Aorta (tissue), 5 donors: ENCODE results near the gene LIMS2. TPM values are rescaled to one million over a fixed set of nuclear protein-coding genes. Genes with fewer than 3 reads are reported as not detected.

Experiments
- ATAC-seq: fragments of 200-7000 bp; cut with Tn5 transposase; one replicate; pipeline ENCODE4 v1.9.1; 2022; ENCODE audit warnings: moderate library complexity; ENCODE audit not compliant: low FRiP score
- DNase-seq, 2 donors: peaks; one replicate each; pipeline ENCODE4 v3.0.0-alpha.2; 2020
- H3K27ac ChIP-seq, 2 donors: one replicate each; pipeline ENCODE4 v1.5.1; 2013; ENCODE audit warnings: low read length in 2 of 2, mild to moderate bottlenecking in 2 of 2, moderate library complexity in 2 of 2, control low read depth in 1 of 2, inconsistent platforms in 1 of 2, low read depth in 1 of 2
- H3K27me3 ChIP-seq, 2 donors: one replicate each; pipeline ENCODE4 v1.6.1; 2013; ENCODE audit warnings: control low read depth in 1 of 2, low read length in 1 of 2, mild to moderate bottlenecking in 1 of 2, moderate library complexity in 1 of 2; ENCODE audit not compliant: insufficient read depth in 2 of 2, control insufficient read depth in 1 of 2
- H3K36me3 ChIP-seq, 2 donors: one replicate each; pipeline ENCODE4 v1.6.1; 2013; ENCODE audit warnings: control low read depth in 1 of 2, low read length in 1 of 2, mild to moderate bottlenecking in 1 of 2; ENCODE audit not compliant: insufficient read depth in 2 of 2, control insufficient read depth in 1 of 2
- H3K4me1 ChIP-seq, 2 donors: one replicate each; pipeline ENCODE4 v1.6.1; 2013; ENCODE audit warnings: low read length in 2 of 2, control low read depth in 1 of 2, mild to moderate bottlenecking in 1 of 2, moderate library complexity in 1 of 2; ENCODE audit not compliant: insufficient read depth in 2 of 2, control insufficient read depth in 1 of 2
- H3K4me3 ChIP-seq, 2 donors: one replicate each; pipeline ENCODE4 v1.5.1; 2013; ENCODE audit warnings: low read length in 2 of 2, control low read depth in 1 of 2, mild to moderate bottlenecking in 1 of 2
- H3K9me3 ChIP-seq: one replicate; pipeline ENCODE4 v1.6.1; 2013; ENCODE audit warnings: mild to moderate bottlenecking, low read length; ENCODE audit not compliant: control insufficient read depth
- WGBS, 2 donors: extraction: QIAGEN DNeasy Blood & Tissue Kit; methylation state at CpG; one replicate each; pipeline ENCODE4 v1.1.7; 2013; 5-methylcytosine and 5-hydroxymethylcytosine counted together
- intact Hi-C, 2 donors: fragments of 100-400 bp; cut with DNase I; formaldehyde crosslinking; loops; one replicate each; pipeline versions ENCODE4 v1.14.2 to v1.15.0; 2022
- polyA plus RNA-seq, 2 donors: library from polyadenylated mRNA; stranded (reverse); fragments of 200-250 nt; gene quantifications; one replicate each; pipeline ENCODE4 v1.2.3, GENCODE V29; 2013
- total RNA-seq, 2 donors: library from RNA; stranded (reverse); fragmentation: NEBNext Ultra II Directional; extraction: Animal tissue kit (Norgen Biotek cat#: 25700); gene quantifications; one replicate each; pipeline ENCODE4 v1.2.1, GENCODE V29; 2021
- donor health status: healthy with polysubstance abuse.
- donor health status: Bipolar disorder and iron deficiency.
- donor health status: DM: no; HTN: no; CAD: no.
- donor health status: DM: no; HTN: no; CAD: no.
- donor health status: DM: yes; HTN: yes; CAD: no.

The LIMS2 gene
- total and polyA plus RNA-seq, 4 donors = 188 to 2,193 (median 218) TPM

GRCh38 chr2:127649100-127649611 lies 26.2 kb downstream of the LIMS2 start:
- peak in 1 of 2 donors; percentile 52 for DNase-seq
- ATAC-seq = no peak
- intact Hi-C loops = loop anchor here in 1 of 2 donors (5.0 kb wide), 1 partner anchor 43 kb away; no protein-coding TSS in a partner anchor

DNA sequence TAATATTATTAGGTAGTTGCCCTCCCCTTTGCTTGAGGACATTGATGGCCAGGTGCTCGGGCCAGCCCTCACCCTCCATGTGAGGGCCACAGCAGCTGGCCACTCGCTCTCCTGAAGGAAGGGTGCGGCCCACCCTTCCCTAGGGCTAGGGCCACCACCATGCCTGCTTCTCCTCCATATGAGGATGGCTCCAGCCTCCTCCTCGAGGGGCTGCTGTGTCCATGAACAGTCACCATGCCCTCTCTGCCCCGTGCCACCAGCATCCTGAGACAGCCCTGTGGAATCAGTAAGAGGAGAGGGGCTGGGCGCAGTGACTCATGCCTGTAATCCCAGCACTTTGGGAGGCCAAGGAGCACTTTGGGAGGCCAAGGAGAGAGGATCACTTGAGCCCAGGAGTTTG lies 27.0 kb downstream of the LIMS2 start:
- H3K27ac ChIP-seq = peak overlapping the region in 1 of 2 donors; percentile 43
- intact Hi-C loops = loop anchor here in 1 of 2 donors (5.0 kb wide), 1 partner anchor 44 kb away; no protein-coding TSS in a partner anchor
- no peaks in the 10 kb centered on the region for H3K4me1 ChIP-seq
- WGBS, 2 donors = 87 to 90% methylated on average over 6 of the region's 6 CpGs
- H3K9me3 ChIP-seq = no peaks in the 10 kb centered on the region
- DNase-seq (peak in 1 of 2 donors; percentile 46), ATAC-seq (no peak)
- peaks cover 0 to 3% of the 10 kb centered on the region in 2 donors for H3K36me3 ChIP-seq
- no peak overlapping the region for H3K4me3 ChIP-seq
- no peaks in the 10 kb centered on the region for H3K27me3 ChIP-seq

More at GRCh38 chr2:127649100-127649611, 26.2 kb downstream of the LIMS2 start:
- no peaks in the 10 kb centered on the region for H3K9me3 ChIP-seq
- peaks cover 0 to 3% of the 10 kb centered on the region in 2 donors for H3K36me3 ChIP-seq
- no peaks in the 10 kb centered on the region for H3K4me1 ChIP-seq
- no peak overlapping the region for H3K27ac ChIP-seq
- no peak overlapping the region for H3K4me3 ChIP-seq
- 53 to 54% methylated on average over 12 of the region's 12 CpGs for WGBS, 2 donors
- H3K27me3 ChIP-seq = no peaks in the 10 kb centered on the region

DNA sequence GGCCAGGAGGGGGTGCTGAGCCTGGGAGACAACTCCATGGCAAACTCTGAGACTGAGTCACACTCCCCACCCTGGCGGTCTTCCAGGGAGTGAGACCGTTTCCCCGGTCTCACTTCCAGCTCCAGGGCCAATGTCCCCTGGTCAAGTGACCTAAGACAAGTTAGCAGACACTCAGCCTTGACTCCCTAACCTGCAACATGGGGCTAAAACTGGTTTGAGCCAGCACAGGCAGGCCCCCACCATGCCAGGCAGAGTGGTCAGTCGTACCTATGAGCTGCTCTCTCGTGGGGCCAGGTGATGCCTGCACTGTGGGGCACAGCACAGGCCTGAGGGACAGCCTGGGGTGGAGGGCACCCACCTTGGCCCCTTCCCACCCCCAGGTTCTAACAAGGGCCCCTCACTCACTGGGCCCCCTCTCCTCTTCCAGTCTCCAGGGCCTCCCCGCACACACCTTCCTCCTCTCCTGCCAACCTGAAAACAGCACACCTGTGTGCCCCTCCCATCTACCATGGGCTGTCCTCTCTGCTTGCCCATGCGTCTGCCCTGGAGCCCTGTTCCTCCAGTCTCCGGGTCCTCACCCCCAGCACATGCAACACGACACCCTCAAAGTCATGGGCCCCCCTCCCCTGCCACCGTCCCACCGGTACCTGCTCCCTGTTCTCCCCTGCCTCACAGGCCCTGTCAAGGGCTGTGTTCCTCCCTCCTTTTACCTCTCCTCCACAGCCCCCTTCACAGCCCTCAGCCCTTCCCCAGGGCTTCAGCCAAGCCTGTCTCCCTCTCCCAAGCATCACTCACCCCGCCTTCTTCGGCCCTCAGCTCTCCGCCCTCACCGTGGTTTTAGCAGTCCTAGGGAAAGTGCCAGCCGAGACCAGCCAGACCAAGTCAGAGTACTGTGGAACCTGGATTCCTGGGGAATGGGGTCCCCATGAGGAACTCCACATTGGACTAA lies 27.8 kb downstream of the LIMS2 start:
- ATAC-seq = peak; percentile 38
- H3K9me3 ChIP-seq = no peaks in the 10 kb centered on the region
- intact Hi-C loops = loop anchor here in 1 of 2 donors (5.0 kb wide), 1 partner anchor 45 kb away; no protein-coding TSS in a partner anchor
- 46 to 50% methylated on average over 16 of the region's 16 CpGs for WGBS, 2 donors
- no peak overlapping the region for H3K4me3 ChIP-seq
- peaks cover 0 to 3% of the 10 kb centered on the region in 2 donors for H3K36me3 ChIP-seq
- DNase-seq = peak; percentile 89 to 93
- peak overlapping the region in 1 of 2 donors; percentile 43 for H3K27ac ChIP-seq
- no peaks in the 10 kb centered on the region for H3K27me3 ChIP-seq
- no peaks in the 10 kb centered on the region for H3K4me1 ChIP-seq

- Histone ChIP-seq H3K4me3 (no peak overlapping the region), H3K27me3 (no peaks in the 10 kb centered on the region), H3K9me3 (no peaks in the 10 kb centered on the region), H3K4me1 (no peaks in the 10 kb centered on the region), H3K36me3 (peaks cover 0 to 3% of the 10 kb centered on the region in 2 donors), H3K27ac (peak overlapping the region in 1 of 2 donors; percentile 43)
- DNase-seq (peak in 1 of 2 donors; percentile 54), ATAC-seq (no peak)
- intact Hi-C loops = loop anchor here in 1 of 2 donors (5.0 kb wide), 1 partner anchor 46 kb away; no protein-coding TSS in a partner anchor
- WGBS, 2 donors = 66 to 73% methylated on average over 24 of the region's 24 CpGs
These were observed 28.7 kb downstream of the LIMS2 start for GRCh38 chr2:127646487-127647241.

DNA sequence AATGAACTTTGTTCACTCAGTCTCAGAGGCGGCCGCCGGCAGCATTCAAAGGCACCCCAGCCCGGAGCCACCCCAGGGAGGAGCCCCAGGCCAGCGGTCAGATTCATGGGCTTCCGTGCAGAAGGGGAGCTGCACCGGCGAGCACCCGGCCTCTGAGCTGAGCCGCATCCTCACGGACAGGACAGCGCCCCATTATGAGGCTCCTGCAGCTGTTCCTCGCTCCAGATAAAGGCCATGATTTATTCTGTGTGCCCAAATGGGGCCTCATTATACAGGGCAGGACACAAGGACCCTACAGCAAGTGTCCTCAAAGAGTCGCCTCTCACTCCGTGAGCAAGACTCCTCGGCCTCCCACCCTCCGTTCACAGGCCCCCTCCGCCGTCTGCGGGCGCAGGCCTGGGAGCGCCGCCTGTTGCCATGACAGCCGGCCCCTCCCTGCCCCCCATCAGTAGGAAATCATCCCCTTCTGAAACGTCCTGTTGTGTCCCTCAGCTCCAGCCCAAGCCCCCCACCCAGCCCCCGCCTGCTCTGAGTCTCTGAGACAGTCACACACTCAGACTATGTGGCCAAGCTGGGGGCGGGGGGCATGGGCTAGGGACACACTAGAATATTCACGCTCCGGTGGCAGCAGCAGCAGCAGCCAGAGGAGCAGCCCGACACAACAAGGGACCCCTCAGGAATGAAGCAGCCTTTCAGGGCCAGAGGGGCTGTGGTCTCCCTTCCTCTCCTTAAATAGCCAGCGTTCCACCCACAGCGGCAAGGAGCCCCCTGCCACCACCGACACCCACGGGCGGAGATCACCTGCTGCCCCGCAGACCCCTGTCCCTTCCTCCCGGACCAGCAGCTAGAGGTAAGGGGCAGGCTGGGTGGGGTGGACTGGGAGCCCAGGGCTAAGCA lies 29.7 kb downstream of the LIMS2 start, which contains the start of gene GPR17:
TSS of gene GPR17 (plus strand) at position 759 of the 897 bp plus-strand sequence. CDS start 4,583 bp downstream, outside the sequence.
- intact Hi-C loops = loop anchor here in 1 of 2 donors (5.0 kb wide), 1 partner anchor 47 kb away; no protein-coding TSS in a partner anchor
- WGBS, 2 donors = 82 to 85% methylated on average over 35 to 37 of the region's 37 CpGs

GRCh38 chr2:127645026-127645394 lies 30.3 kb downstream of the LIMS2 start:
- Histone ChIP-seq H3K4me3 (no peak overlapping the region), H3K4me1 (no peaks in the 10 kb centered on the region), H3K27me3 (no peaks in the 10 kb centered on the region), H3K36me3 (no peaks in the 10 kb centered on the region), H3K9me3 (no peaks in the 10 kb centered on the region), H3K27ac (no peak overlapping the region)
- intact Hi-C loops = loop anchor here in 1 of 2 donors (5.0 kb wide), 1 partner anchor 47 kb away; no protein-coding TSS in a partner anchor
- ATAC-seq = no peak
- no peak for DNase-seq
- 45 to 64% methylated on average over 1 of the region's 1 CpG for WGBS, 2 donors

More for the DNA sequence above, 29.7 kb downstream of the LIMS2 start, which contains the start of gene GPR17:
- Histone ChIP-seq H3K27ac (peak within 1 kb of the TSS in 1 of 2 donors; percentile 43), H3K27me3 (no peaks in the 10 kb centered on the region), H3K36me3 (no peaks in the 10 kb centered on the region), H3K4me3 (no peak within 1 kb of the TSS), H3K9me3 (no peaks in the 10 kb centered on the region), H3K4me1 (no peaks in the 10 kb centered on the region)
- ATAC-seq = no peak
- DNase-seq = peak in 1 of 2 donors; percentile 41

DNA sequence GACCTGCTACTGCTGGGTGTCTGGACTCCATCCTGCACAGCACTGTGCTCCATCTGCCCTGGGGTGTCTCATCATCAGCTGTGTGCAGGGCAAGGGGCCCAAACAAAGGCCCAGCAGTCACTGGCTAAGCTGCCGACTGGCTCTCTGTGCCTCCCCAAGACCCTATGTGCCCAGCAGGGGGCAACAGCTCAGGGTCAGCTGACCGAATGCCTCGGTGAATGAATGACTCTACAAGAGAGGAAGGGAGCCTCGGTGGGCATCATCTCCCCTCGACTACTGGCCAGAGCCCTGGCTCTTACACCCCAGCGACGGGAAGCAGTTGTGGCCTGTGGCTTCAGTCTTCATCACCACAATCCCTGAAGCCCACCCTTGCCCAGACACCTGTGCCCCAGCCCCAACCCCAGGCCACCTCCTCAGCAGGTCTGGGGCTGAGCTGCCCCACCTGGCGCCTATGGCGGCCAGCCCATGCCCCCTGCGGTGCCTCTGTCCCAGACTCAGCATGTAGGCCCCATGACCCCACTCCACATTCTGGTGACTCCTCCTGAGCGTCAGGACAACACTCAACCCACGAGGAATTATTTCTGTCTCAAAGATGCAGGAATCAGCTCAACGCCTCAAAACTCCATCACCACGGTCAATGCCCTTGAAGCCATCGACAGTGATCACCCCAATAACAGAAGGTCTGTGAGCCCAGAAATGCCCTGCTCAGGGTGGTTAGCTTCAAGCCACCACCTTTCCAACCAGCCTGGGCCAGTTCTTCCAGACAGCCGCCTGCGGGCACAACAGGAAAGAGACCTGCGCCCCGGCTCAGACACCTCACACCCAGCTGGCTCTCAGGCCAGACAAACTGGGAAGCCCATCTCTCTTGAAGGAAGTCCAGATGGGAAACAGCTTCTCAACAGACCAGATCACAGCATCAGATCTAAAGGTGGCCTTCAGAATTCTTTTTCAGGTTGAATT lies 31.0 kb downstream of the LIMS2 start:
- H3K9me3 ChIP-seq = no peaks in the 10 kb centered on the region
- 80 to 82% methylated on average over 19 of the region's 19 CpGs for WGBS, 2 donors
- intact Hi-C loops = loop anchor here in 1 of 2 donors (5.0 kb wide), 1 partner anchor 48 kb away; no protein-coding TSS in a partner anchor
- H3K4me1 ChIP-seq = no peaks in the 10 kb centered on the region
- ATAC-seq = no peak
- H3K27me3 ChIP-seq = no peaks in the 10 kb centered on the region
- H3K27ac ChIP-seq = no peak overlapping the region
- H3K36me3 ChIP-seq = no peaks in the 10 kb centered on the region
- no peak overlapping the region for H3K4me3 ChIP-seq
- DNase-seq = no peak
